ENCODE results near the gene MBNL2. TPM values are rescaled to one million over a fixed set of nuclear protein-coding genes. Genes with fewer than 3 reads are reported as not detected.

Gene MBNL2
- total and polyA plus RNA-seq, 10 of the 15 experiments (the other 5 are each of a cell fraction or from before 2014, with no cell fraction given), result 1.6 to 9.7 (median 6.7) TPM

DNA sequence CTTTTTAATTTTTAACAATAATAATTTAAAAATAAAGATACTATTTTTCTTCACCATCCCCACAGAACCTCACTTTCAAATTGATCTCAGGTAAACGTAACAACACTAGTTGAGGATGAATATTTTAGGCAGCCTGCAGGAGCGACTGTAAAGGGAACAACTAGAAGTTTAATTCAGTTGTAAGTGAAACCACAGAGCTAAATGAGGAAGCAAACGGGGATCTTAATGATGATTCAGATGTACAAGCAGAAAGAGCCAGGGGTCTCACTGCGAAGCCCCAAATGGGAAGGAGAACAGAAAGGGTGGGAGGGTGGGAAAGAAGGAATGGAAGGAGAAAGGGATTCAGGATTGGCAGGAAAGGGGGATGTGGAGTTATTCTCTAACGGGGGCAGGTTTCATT is 157.3 kb downstream of the MBNL2 start (continued):
- TF ChIP-seq BHLHE40 (IDR thresholded peaks at IDR 0.05; ENCODE audit: borderline replicate concordance in 1 of 2, low read depth in 2 of 2, low read length in 1 of 2), result no peak
- TF ChIP-seq GATAD2B (conservative IDR thresholded peaks at IDR 0.05; ENCODE audit: low read depth), result no peak
- no peak for TF ChIP-seq NFIC (IDR thresholded peaks at IDR 0.05; ENCODE audit: low read depth, low read length)
- TF ChIP-seq, protein P1, sequence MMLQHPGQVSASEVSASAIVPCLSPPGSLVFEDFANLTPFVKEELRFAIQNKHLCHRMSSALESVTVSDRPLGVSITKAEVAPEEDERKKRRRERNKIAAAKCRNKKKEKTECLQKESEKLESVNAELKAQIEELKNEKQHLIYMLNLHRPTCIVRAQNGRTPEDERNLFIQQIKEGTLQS (IDR thresholded peaks at IDR 0.05; ENCODE audit: borderline replicate concordance, extremely low read depth, low read depth, low read length), result no peak
- no peak for TF ChIP-seq CBFB (IDR thresholded peaks at IDR 0.05; ENCODE audit: low read depth)
- no peak for TF ChIP-seq RCOR1 (conservative IDR thresholded peaks at IDR 0.05; ENCODE audit: low read depth, low read length)

DNA sequence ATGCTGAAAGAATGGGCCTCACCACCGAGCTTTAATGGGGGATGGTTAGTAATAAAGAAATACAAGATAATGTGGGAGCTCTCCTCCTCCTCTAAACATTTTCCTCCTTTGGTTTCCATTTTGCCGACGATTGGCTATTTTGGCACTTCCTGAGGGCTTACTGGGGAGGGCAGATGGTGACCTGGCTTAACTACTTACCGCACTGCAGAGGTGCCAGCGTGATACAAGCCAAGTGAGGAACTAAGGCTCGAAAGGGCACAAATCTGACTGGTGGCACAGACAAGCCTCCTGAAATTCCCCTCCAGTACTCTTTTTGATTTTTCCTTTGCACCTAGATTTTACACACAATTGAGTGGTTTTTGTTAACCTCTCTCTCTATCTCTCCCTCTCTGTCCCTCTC is 158.6 kb downstream of the MBNL2 start:
- BruUV-seq (replicated peaks), result no TSS peak
- ATAC-seq (no peak), FAIRE-seq (no peak), DNase-seq (ENCODE audit: low read depth, low spot score) (no peak)
- ChIA-PET CTCF (no interaction called here), RAD21 (ENCODE audit: unreplicated experiment) (no interaction called here), POLR2A (no interaction called here), SMC1A (ENCODE audit: uncharacterized antibody, unreplicated experiment) (no interaction called here)
- Histone ChIP-seq H3K27me3 (replicated peaks in 1 of 2; ENCODE audit: control insufficient read depth in 2 of 2, insufficient read depth in 2 of 2, low read length in 1 of 2) (no peaks in the 10 kb centered on the region), H3K4me3 (no peak overlapping the region), H4K20me1 (ENCODE audit: control insufficient read depth, insufficient read depth) (no peaks in the 10 kb centered on the region), H3K27ac (ENCODE audit: control insufficient read depth, insufficient read depth) (no peak overlapping the region), H3K36me3 (ENCODE audit: control insufficient read depth in 2 of 2, insufficient read depth in 2 of 2, low read length in 1 of 2) (no peaks in the 10 kb centered on the region), H3K9ac (ENCODE audit: control insufficient read depth, insufficient read depth, low read length) (no peak overlapping the region), H3K79me2 (ENCODE audit: control insufficient read depth, insufficient read depth, low read length) (no peaks in the 10 kb centered on the region), H2AFZ (ENCODE audit: control insufficient read depth, low read depth, low read length) (no peak overlapping the region), H3K9me3 (replicated peaks; ENCODE audit: control insufficient read depth, insufficient read depth, low read length) (no peaks in the 10 kb centered on the region), H3K4me2 (ENCODE audit: control insufficient read depth, insufficient read depth) (no peak overlapping the region), H3K4me1 (ENCODE audit: control insufficient read depth, insufficient read depth, low read length) (no peaks in the 10 kb centered on the region)
- no peak for TF ChIP-seq ETV6 (conservative IDR thresholded peaks at IDR 0.05 in 1 of 2, IDR thresholded peaks at IDR 0.05 in 1 of 2; ENCODE audit: borderline replicate concordance in 1 of 2, low read depth in 1 of 2)
- TF ChIP-seq, protein P2, sequence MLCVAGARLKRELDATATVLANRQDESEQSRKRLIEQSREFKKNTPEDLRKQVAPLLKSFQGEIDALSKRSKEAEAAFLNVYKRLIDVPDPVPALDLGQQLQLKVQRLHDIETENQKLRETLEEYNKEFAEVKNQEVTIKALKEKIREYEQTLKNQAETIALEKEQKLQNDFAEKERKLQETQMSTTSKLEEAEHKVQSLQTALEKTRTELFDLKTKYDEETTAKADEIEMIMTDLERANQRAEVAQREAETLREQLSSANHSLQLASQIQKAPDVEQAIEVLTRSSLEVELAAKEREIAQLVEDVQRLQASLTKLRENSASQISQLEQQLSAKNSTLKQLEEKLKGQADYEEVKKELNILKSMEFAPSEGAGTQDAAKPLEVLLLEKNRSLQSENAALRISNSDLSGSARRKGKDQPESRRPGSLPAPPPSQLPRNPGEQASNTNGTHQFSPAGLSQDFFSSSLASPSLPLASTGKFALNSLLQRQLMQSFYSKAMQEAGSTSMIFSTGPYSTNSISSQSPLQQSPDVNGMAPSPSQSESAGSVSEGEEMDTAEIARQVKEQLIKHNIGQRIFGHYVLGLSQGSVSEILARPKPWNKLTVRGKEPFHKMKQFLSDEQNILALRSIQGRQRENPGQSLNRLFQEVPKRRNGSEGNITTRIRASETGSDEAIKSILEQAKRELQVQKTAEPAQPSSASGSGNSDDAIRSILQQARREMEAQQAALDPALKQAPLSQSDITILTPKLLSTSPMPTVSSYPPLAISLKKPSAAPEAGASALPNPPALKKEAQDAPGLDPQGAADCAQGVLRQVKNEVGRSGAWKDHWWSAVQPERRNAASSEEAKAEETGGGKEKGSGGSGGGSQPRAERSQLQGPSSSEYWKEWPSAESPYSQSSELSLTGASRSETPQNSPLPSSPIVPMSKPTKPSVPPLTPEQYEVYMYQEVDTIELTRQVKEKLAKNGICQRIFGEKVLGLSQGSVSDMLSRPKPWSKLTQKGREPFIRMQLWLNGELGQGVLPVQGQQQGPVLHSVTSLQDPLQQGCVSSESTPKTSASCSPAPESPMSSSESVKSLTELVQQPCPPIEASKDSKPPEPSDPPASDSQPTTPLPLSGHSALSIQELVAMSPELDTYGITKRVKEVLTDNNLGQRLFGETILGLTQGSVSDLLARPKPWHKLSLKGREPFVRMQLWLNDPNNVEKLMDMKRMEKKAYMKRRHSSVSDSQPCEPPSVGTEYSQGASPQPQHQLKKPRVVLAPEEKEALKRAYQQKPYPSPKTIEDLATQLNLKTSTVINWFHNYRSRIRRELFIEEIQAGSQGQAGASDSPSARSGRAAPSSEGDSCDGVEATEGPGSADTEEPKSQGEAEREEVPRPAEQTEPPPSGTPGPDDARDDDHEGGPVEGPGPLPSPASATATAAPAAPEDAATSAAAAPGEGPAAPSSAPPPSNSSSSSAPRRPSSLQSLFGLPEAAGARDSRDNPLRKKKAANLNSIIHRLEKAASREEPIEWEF (IDR thresholded peaks at IDR 0.05; ENCODE audit: insufficient replicate concordance, low read depth, low read length), result no peak
- TF ChIP-seq NR2F1 (conservative IDR thresholded peaks at IDR 0.05), result no peak
- no peak for TF ChIP-seq EP300 (IDR thresholded peaks at IDR 0.05; ENCODE audit: borderline replicate concordance in 1 of 2, control insufficient read depth in 1 of 2, low read depth in 2 of 2, low read length in 2 of 2)
- TF ChIP-seq CEBPB (IDR thresholded peaks at IDR 0.05; ENCODE audit: borderline replicate concordance in 1 of 2, low read depth in 2 of 2, low read length in 2 of 2), result no peak
- no peak for TF ChIP-seq POLR2AphosphoS5 (IDR thresholded peaks at IDR 0.05; ENCODE audit: low read length)
- TF ChIP-seq YBX1 (IDR thresholded peaks at IDR 0.05), result no peak
- no peak for TF ChIP-seq CBFB (IDR thresholded peaks at IDR 0.05; ENCODE audit: low read depth)
- TF ChIP-seq SUZ12 (IDR thresholded peaks at IDR 0.05; ENCODE audit: unreplicated experiment), result no peak
- no peak for TF ChIP-seq NFYB (IDR thresholded peaks at IDR 0.05; ENCODE audit: insufficient read depth, low read depth, low read length)
- TF ChIP-seq EGR1 (IDR thresholded peaks at IDR 0.05; ENCODE audit: borderline replicate concordance in 1 of 2, low read depth in 2 of 2, low read length in 2 of 2), result no peak
- WGBS (ENCODE audit: insufficient coverage, insufficient replicate concordance, low lambda C conversion rate, missing lambda C conversion rate), result 98% methylated on average over 6 of the region's 6 CpGs
- in situ Hi-C loops (cut with MboI), result no loop called here
- intact Hi-C loops (cut with micrococcal nuclease; ENCODE audit: unreplicated experiment), result no loop called here

Measured in GM12878 (cell line).